Stimulated activated CD8-positive, alpha-beta memory T cell treated with anti-CD3 and anti-CD28 coated beads, Interleukin-15, amount 100 ng/mL, for 48 hours (primary cell): ENCODE measurements around the gene ADD2.

Experiments used
- DNase-seq, 2 donors: peaks; one replicate each; pipeline ENCODE4 v3.0.0-alpha.2; 2020; ENCODE audit warnings: low read depth in 2 of 2

ADD2 gene

DNA sequence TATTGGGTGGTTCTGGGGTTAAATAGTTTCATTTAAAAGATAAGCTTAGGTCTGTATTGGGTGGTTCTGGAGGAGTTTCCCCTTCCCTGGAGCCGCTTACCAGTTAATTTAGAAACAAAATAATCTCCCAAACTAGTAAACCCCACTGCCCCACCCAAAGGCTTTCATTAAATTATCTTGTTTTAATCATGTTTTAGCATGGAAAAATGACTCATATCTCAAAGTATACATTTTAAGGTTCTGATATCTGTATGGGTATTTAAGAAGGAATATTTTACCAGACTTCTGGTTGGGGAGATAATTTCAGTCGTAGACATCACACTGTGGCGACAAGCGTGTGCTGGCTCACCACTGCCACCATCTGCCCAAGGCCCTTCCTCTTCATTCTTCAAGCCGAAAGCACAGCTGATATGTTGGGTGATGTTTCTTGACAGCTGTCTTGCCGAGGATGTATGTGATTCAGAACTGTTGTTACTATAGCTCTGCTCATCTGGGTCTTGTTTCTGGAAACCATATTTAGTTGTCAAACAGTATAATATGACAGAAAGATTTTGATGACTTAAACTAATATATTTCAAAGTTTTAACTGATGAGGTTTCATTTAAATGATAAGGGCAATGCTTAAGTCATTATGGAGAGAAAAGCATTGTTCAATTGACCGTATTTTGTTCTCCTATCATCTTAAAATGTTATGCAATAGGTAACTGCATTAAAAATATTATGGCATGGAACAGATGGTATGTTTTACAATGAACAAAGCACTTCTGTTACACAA, 17.3 kb upstream of the ADD2 start:
- no peak for DNase-seq

DNA sequence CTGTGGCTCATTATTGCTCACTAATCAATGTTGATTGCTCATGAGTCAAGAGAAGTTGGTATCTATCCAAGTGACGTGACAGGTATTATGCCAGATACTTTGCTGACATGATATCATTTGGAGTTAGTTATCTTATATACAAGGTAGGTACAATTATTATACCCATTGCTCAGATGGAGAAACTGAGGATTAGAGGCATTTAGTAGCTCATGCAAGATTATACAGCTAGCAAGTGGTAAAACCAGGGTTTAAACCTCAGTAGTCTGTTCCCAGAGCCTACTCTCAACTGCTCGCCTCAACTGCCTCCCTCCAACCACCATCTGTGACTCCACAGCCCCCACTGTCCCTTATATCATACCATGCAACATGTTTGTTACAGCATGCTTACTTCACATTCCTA, 16.3 kb upstream of the ADD2 start:
- DNase-seq = no peak

DNA sequence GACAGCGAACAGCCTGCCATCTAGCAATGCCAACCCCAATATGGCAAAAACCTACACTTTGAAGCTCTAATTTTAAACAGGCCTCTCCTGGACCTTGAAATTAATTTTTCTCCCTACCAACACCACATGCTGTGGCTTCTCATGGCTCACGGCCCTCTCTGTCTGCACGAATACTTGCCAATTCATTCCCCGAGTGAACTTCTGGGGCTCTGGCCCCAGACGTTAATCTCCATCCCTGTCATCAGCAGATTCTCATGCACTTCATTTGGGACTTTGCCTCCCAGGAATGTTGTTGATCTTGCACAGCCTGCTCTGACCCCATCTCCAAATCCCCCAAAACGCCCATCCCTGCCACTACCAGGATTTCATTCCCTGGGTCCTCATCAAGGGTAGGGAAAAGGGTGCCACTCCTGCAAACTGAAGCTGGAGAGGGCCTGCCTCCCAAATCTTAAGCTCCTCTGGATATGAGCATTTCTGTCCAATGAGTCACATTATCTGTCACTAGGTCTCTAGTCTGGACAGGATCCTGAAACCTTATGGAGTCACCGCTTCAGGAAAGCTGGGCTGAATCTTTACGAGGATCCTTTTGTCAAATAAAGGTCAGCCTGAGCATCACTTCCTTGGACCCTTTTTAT, 12.0 kb upstream of the ADD2 start:
- DNase-seq = no peak

DNA sequence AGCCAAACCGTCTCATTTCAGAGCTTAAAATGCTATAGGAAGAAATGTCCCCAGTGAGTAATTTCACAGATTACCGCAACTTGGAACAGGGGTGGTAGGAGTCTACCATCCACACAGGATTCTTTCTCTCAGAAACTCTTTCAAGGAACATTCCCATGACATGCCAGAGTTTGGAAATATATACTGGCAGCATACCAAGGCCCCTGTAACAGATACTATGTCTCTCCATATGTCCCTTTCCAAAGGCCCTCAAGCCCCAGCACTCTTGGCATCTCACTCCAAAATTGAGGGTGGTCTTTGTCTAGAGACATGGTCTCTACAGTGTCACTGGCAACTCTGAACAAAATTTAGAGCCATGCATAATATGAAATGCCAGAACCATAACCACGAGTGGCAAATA, 11.5 kb upstream of the ADD2 start:
- no peak for DNase-seq

DNA sequence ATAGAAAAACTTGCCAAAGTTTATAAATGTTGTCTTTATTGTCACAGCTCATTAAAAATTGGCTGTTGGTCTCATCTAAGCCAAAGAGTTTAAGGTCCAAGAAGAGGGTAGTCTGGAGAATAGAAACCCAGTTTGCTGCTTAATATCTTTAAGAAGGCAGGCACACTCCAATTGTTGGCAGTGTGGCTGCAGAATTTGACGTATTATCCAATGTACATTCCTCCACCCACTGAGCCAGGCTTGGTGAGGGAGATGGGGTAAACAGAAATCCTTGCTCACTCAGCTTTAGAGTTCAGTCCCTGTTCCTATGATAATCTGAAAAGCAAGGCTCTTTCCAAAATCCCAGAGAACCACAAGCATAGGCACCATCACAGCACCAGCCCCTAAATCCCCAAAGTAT, 10.7 kb upstream of the ADD2 start:
- DNase-seq = no peak

DNA sequence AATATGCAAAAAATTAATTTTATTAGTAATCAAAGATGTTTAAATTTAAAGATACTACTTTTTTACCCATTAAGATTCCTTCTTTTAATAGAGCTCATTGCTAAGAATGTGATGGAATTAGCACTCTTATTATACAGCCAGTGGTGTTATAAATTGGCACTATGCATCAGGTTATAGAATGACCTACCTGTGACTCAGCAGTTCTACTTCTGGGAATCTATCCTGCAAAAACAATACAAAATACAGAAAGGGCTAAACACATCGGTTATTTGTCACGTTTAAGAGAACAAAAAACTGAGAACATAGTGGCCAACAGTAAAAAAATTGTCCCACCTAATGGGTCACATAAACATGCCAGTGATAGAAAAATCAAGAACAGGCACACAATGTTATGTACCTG, 9.4 kb upstream of the ADD2 start:
- DNase-seq = no peak

DNA sequence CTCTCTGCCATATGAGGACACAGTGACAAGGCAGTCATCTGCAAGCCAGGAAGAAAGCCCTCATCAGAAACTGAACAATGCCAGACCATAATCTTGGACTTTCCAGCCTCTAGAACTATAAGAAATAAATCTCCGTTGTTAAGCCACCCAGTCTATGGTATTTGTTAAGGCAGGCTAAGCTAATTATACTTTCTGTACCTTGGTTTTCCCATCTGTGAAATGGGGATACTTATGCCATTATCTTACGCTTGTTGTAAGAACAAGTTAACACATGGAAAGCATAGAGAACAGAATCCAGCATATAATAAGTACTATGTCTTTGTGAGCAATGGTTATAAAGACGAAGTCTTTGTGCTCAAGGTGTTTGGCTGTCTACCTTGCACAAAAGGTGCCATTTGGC, 8.3 kb upstream of the ADD2 start:
- no peak for DNase-seq

DNA sequence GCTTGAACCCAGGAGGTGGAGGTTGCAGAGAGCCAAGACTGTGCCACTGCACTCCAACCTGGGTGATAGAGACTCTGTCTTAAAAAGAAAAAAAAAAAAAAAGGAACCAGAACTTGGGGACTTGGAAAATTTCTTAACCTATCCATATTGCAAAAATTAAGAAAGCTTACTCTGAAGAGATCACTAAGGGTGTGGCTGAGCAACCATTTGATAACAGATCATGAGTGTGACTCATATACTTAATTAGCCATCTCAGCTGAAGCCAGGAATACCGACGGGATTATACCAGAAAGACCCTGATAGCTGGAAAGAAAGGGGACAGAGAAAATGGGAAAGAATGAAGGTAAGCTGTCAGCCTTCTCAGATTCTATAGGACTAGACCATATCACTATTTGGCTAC, 7.1 kb upstream of the ADD2 start:
- DNase-seq = no peak

DNA sequence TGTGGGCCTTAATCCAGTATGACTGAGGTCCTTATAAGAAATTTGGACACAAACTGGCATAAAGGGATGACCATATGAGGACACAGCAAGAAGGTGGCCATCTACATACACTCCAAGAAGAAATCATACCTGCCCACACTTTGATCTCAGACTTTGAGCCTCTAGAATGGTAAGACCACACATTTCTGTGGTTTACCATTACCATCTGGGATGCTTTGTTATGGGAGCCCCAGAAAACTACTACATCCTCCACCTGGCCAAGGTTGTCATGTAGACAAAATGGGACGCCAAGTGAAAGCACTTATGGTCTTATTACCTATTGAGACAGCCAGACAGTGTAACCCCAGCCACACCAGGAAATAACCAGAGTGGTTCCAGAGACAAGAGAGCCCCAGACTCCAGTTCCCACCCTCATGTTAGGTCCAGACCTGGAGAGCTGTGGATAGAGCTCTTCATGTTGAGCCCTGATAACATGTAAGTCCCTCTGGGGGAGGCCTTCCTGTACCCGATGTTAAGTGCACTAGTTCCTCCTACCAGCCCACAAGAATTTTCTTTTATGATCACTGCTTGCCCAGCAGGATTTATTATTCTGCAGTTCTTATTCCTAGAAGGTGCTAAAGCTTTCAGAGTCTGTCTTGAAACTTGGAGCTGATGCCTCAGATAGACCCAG, 4.6 kb upstream of the ADD2 start:
- DNase-seq = no peak

DNA sequence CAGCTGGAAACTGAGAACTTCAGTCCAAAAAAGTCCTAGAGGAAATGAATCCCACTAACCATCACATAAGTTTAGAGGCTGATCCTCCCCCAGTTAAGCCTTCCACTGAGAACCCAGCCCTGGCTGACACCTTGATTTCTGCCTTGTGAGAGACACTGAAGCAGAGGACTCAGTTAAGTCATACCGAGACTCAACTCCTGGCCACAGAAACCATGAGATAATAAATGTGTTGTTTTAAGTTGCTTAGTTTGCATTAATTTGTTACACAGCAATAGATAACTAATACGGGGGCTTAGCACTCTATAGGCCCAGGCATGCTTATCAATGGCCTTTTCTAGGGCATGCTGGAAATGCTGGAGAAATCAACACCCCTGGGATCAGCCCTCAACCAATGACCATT, 3.4 kb upstream of the ADD2 start:
- no peak for DNase-seq

DNA sequence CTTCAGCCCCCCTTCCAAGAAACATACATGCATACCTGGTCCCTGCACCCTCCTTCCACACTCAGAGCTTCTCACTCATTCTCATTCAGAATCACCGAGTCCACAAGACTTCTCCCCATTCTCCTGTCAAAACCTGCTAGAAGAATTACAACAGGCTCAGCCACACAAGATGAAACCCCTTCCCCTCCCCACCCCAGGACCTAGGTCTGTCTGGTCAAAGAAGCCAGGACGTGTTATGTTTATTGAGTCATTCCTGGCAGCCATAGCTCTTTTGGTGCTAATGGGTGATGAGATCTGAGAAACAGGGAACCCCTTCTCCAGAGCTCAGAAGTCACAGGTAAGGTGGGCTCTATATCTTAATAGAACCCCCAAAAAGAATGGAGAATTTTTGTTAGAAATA, 1.4 kb upstream of the ADD2 start:
- DNase-seq = no peak

DNA sequence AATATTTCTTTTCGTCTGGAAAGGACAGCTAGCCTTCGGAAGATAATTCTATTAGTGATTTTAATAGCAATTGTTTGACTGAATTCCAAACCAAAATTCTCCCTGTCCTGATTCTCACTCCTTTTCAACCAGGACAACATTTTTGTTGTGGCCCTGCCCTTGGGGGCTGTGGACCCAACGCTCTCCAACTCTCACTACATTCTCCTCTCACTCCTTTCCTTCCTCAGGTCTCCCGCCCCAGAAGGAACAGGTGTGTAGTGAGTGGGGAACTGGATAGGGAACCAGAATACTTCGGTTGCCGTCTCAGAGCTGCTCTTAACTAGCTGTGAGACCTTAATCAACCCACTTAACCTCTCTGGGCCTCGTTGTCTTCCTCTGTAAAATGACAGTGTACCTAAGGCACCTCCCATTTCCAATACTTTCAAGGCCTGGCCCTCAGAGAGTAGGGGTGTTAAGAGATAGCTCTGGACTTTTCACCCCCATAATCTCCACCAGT, 638 bp upstream of the ADD2 start:
- no peak for DNase-seq

DNA sequence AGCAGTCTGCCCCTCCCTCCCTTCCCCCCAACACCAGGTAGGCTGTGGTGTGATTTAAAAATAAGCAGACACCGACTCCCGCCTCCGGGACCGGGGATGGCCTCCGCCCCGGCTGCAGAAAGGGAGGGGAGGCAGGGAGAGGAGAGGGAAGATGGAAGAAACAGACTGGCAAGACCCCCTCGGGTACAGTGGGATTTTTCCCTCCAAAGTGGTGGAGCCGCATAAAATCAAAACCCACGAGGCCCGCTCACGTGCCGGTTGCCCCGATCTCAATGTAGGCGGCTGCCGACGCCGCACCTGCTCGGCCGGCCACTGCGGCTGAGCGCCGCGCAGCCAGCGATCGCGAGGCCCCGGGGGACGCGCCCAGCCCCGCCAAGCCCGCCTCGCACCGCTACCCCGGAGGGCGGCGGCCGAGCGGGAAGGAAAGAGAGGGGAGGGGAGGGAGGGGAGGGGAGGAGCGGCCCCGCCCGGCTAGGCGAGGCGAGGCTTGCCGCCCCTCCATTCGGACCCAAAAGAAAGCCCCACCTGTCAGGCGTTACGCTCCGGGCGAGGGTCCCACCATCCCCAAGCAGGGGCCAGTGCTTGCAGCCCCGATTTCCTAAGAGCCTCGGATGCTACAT, 811 bp downstream of the ADD2 start:
- no peak for DNase-seq

DNA sequence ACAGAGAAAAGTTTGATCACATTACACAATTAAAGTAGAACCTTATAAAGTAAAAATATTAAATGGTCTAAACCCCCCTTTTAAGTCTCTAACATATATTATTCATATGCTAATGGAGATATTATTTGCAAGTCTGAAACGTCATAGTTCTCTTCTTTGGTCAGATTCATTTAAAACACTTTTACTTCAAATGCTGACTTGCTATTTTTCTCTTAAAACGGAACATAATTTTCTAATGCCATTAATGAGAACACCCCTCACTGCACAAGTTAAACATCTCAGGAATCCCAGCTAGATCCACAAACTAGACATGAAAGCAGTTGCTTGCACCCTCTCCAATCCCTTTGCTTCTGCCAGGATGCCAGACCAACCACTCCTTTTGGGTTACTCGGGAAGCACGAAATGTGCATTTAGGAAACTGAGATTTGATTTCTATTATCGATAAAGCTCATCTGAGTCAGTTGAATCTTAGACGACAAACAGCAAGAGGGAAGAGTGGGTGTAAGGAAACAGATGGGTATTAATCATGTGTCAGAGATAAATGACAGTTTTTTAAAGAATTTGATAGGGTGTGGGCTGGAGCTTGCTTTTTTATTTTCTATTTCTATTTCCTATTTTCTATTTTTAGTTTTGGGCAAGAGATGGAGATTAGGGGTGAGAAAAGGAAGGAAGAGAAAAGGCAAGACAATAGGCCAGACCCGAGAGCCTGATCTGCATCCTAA, 1.5 kb downstream of the ADD2 start:
- DNase-seq = no peak

DNA sequence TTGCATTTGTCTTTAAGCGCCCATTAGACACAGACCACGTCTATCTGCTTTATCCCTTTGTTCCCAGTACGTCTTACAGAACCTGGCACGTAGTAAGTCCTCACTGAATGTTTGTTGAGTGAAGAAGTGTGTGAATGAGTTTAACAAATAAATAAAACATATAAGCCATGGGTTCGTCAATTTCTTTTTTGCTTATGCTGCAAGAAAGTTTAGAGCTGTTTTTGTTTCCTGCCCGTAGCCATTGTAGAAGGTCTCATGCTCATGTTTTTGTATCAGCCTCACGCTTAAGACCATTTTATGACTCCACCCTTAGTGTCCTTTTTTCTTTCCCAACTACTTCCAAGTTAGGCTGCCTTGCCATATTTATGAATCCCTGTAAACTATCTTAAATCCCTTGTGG, 2.5 kb downstream of the ADD2 start:
- no peak for DNase-seq

DNA sequence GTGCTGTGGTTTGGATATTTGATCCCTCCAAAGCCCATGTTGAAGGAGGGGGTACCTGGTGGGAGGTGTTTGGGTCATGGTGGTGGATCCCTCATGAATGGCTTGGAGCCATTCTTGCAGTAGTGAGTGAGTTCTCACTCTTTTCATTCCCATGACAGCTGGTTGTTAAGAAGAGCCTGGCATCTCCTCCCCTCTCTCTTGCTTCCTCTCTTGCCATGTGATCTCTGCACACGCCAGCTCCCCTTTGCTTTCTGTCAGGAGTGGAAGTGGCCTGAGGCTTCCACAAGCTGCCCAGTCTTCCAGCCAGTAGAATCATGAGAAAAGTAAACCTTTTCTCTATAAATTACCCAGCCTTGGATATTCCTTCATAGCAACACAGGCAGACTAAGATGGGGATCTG, 8.6 kb downstream of the ADD2 start:
- no peak for DNase-seq

DNA sequence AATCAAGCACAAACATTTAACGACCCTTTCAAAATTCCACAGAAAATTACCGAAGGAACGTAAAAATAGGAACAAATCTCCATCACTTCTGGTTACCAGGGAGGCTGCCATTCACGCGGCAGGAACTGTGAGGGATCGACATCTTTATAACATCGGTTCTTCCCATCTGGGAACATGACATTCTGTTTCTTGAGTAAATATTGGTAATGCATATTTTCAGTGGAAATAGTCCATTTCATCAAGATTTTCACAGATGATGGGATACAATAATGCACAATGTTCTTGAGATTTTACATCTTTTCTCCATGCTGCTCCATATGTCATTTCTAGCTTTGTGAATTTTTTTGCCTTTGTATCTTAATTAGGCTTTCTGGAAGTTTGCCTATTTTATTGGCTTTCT, 10.0 kb downstream of the ADD2 start:
- no peak for DNase-seq

DNA sequence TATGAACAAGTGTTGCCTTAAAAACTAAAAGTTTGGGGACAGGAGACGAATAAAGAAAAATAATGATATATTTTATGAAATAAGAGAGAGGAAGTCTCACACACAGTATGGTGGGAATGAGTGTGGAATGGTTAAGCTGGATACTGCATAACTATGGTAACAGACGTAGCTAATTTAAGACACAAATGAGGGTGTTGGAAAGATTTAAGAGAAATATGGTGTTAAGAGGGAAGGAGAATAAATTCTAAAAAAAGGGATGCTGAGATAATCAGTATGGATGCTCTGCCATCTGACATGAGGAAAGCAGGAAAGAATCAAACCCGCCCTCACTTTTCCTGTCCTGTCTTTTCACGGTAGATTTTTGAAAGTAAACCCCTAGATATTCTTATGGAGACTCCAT, 10.6 kb downstream of the ADD2 start:
- DNase-seq = no peak

DNA sequence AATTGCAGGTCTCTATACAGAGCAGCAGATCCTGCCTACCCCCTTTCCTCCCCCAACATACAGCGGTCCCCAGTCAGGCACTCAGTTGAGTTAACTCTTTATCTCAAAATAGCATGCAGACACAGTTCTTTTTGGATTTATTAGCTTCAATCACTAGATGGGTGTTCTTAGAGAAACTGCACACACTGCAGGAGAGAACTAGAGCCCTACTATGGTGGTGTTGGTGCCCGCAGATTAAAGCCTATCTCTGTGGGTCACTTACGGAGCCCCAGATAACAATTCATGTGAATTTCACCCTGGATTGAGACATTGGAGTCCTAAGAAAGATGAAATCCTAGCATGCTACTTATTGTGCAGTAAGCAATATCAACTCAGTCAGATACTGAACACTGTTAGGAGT, 11.9 kb downstream of the ADD2 start:
- DNase-seq = no peak

DNA sequence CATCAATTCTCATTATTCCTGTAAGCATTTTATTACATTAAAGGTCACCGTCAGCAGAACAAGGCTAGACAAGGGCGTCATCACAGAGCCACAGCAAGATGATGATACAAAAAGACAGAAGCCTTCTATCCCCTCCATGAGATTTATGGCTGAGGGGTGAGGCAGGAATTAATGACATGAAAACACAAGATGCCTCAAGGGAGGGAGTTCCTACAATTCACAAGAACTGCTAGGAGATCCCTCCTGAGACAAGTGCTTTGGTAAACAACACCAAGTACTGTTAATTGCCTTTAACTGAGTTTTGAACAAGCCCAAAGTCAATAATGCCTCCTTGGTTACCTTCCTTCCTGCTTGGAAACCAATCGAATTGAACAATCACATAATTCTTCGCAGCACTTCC, 14.1 kb downstream of the ADD2 start:
- DNase-seq = no peak

DNA sequence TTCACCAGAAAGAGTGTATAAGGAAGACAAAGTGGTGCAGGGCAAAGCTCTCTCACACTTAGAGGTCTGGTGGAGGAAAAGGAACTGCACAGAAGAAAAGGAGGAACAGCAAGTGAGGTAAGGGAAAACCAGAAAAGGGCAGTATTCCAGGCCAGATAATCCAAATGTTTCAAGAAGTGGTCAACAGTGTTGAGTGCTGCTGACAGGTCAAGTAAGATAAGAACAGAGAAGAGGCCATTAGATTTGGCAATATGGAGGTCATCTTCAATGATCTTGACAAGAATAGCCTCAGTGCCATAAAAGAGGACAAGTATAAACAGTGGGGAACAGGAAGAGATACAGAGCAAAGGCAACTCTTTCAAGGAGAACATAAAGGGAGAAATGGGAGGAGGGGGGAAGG, 15.0 kb downstream of the ADD2 start:
- no peak for DNase-seq

DNA sequence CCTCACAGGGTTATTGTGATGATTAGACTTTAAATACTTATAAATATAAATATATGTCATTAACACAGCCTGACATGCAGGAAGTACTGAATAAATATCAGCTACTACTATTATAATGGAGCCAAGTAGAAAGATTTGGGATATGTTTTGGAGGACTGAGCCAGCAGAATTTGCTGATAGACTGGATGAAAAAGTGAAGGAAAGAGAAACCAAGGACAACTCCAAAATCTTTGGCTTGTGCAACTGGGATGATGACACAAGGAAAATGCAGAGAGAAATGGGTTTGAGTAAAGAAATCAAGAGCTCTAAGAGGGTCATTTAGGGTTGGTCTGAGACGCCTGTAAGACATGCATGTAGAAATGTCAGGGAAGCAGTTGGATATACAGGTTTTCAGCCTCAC, 15.6 kb downstream of the ADD2 start:
- DNase-seq = no peak
